NOMO-1 treated with dmso at 0.1 percent for 144 hours (cell line): Measurements from ENCODE around the gene TMEM94.
"Not testable (repeated sequence)": the region's sequence is repeated elsewhere in the genome, so short reads cannot be mapped to it uniquely, and the experiment has no call there.

Experiments
- DNase-seq: peaks from one replicate; lab custom pipeline; 2025; ENCODE audit not compliant: unreplicated experiment; lab: John Stamatoyannopoulos, UW

Gene TMEM94

GRCh38 chr17:75456417-75457046, at the start of gene TMEM94:
Gene TMEM94 (plus strand): TSS chr17:75456635. CDS start chr17:75471906, 15,271 bp downstream.
- peak; percentile 93 for DNase-seq

- DNase-seq: no peak
Observed at GRCh38 chr17:75407655-75408352, 48.6 kb upstream of the TMEM94 start.

DNA sequence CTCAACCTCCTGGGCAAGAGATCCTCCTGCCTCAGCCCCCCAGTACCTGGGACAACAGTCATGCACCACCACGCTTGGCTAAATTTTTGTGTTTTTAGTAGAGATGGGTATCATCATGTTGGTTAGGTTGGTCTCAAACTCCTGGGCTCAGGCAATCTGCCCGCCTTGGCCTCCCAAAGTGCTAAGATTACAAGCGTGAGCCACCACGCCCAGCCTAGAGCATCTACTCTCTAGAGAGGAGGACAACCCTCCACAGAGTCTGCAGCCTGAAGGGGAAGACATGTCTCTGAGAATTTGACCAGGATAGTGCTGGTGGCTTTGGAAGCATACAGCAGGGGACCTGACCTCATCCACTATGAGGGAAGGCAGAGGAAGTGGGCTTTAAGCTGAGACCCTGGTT, 46.3 kb upstream of the TMEM94 start:
- DNase-seq: no peak

GRCh38 chr17:75411328-75412067, 44.9 kb upstream of the TMEM94 start:
- DNase-seq: no peak

GRCh38 chr17:75412455-75413317, 43.7 kb upstream of the TMEM94 start:
- peak; percentile 38 for DNase-seq

- no peak for DNase-seq
Observed at GRCh38 chr17:75414488-75414887, 41.9 kb upstream of the TMEM94 start.

- DNase-seq: no peak
Observed at GRCh38 chr17:75416006-75416405, 40.4 kb upstream of the TMEM94 start.

- DNase-seq: no peak
Observed at GRCh38 chr17:75417054-75417580, 39.3 kb upstream of the TMEM94 start.

GRCh38 chr17:75418531-75418930, 37.9 kb upstream of the TMEM94 start:
- no peak for DNase-seq

- peak; percentile 11 for DNase-seq
Observed at GRCh38 chr17:75428543-75429469, 27.6 kb upstream of the TMEM94 start.

DNA sequence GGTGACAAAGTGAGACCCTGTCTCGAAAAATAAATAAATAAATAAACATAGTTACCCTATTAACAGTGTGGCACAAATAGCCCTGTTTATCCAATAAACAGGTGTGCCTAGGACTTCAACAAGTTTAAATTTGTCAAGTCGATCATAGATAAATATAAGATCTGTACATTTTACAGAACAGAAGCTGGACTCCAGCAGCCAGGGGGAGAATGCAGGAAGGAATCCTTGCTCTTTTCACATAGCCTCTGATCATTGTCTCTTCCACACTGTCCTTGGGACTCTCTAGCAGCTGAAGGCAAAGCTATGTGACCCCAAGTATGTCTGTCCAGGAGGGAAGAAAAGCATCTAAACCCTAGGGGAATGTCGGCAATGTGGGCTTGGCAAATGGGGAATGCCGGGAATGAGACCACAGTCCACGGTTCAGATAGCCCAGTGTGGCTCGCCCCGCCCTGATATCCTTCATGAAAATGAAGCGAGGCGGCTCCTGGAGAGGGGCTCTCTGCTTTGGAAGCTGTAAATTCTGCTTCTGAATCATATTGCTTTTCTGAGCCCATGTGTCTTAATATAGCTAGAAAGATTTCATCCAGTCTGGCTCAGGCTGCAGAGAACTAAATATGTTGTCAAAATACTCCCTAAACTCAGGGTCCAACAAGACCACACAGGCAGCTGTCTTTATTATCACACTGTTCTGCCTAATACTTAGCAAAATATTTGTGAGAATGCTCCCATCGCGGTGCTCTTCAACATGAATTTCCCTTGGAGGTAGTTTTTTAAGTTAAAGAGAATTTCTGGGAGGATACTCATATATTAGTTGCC, 26.1 kb upstream of the TMEM94 start:
- no peak for DNase-seq

- no peak for DNase-seq
Observed at GRCh38 chr17:75433218-75433783, 23.1 kb upstream of the TMEM94 start.

DNA sequence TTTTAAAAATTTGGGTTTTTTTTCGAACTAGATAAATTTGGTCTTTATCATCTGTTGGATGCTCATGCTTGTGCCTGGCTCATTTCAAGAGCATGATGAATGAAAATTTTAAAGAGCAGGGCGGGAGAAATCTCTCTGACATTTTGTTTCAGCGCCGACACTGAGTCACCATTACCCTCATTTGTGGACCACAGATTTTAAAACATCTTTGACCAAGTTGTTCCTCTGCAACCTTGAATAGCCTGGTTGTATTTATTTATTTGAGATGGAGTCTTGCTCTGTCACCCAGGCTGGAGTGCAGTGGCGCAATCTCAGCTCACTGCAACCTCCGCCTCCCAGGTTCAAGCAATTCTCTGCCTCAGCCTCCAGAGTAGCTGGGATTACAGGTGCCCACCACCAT, 22.0 kb upstream of the TMEM94 start:
- DNase-seq: not testable (repeated sequence)

DNA sequence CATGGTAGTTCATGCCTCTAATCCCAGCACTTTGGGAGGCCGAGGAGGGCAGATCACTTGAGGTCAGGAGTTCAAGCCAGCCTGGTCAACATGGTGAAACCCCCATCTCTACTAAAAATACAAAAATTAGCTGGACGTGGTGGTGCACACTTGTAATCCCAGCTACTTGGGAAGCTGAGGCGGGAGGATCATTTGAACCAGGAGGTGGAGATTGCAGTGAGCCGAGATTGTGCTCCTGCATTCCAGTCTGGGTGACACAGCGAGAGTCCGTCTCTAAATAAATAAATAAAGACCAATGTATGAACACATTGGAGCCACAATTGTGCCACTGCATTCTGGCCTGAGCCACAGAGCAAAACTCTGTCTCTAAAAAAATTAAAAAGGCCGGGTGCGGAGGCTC, 19.0 kb upstream of the TMEM94 start:
- not testable (repeated sequence) for DNase-seq

GRCh38 chr17:75439287-75439686, 17.1 kb upstream of the TMEM94 start:
- DNase-seq: no peak

- no peak for DNase-seq
Observed at GRCh38 chr17:75440738-75441448, 15.5 kb upstream of the TMEM94 start.

DNA sequence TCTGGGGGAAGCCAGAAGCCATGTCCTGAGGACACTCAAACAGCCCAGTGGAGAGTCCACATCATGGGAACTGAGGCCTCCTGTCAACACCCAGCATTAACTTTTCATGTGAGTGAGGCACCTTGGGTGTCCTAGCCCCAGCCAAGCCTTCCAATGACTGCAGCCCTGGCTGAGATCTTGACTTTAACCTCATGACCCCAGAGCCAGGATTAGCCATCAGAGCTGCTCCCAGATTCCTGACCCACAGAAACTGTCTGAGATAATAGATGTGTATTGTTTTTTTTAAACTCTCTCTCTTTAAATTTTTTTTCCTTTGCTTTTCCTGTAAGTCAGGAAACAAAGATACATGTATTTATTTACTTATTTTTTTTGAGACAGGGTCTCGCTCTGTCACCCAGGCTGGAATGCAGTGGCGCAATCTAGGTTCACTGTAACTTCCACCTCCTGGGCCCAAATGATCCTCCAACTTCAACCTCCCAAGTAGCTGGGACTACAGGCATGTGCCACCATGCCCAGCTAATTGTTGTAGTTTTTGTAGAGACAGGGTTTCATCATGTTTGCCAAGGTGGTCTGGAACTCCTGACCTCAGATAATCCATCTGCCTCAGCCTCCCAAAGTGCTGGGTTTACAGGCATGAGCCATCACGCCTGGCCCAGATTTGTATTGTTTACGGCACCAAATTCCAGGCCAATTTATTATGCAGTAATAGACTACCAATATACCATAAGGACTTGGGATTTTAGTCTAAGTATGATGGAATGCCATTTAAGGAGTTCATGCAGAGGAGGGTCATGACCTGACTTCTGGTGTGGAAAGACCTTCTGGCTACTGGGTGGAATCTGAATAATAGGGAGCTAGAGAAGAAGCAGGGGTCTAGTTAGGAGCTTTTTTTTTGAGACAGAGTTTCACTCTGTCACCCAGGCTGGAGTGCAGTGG, 14.0 kb upstream of the TMEM94 start:
- no peak for DNase-seq
